Activated CD8-positive, alpha-beta memory T cell treated with anti-CD3 and anti-CD28 coated beads, Interleukin-2, amount 10 ng/mL, durations not matched to agents 7 days and 5 days (primary cell): ENCODE data around the gene RNASEL. TPM values are rescaled to one million over a fixed set of nuclear protein-coding genes. Genes with fewer than 3 reads are reported as not detected.

Experiments
- ATAC-seq: fragments of 150-1000 bp; cut with Tn5 transposase; one replicate; pipeline ENCODE4 v1.10.0; 2021; ENCODE audit warnings: moderate library complexity
- CTCF ChIA-PET: fragments of 350-600 bp; sonication (Branson Sonifier 250); formaldehyde crosslinking; loops from one replicate; lab custom pipeline; 2021; ENCODE audit warnings: antibody characterized with exemption; lab: Charles Lee
- DNase-seq: peaks from one replicate; pipeline ENCODE4 v3.0.0-alpha.2; 2020
- H3K27ac Mint-ChIP-seq: one replicate; pipeline ENCODE4 v1.8.0; 2021; ENCODE audit warnings: mild to moderate bottlenecking, mixed read lengths
- H3K27me3 Mint-ChIP-seq: one replicate; pipeline ENCODE4 v1.8.0; 2021; ENCODE audit warnings: mixed read lengths
- H3K36me3 Mint-ChIP-seq: one replicate; pipeline ENCODE4 v1.8.0; 2021; ENCODE audit warnings: mild to moderate bottlenecking, mixed read lengths
- H3K4me1 Mint-ChIP-seq: one replicate; pipeline ENCODE4 v1.8.0; 2021; ENCODE audit warnings: mixed read lengths
- H3K4me3 Mint-ChIP-seq: one replicate; pipeline ENCODE4 v1.8.0; 2021; ENCODE audit warnings: mild to moderate bottlenecking, moderate library complexity, mixed read lengths
- H3K9me3 Mint-ChIP-seq: one replicate; pipeline ENCODE4 v1.8.0; 2022; ENCODE audit warnings: low read depth, mixed read lengths
- total RNA-seq, 2 experiments: library from RNA; stranded (reverse); gene quantifications; one replicate each; pipeline ENCODE4 v1.2.3, GENCODE V29; 2021

The RNASEL gene
- total RNA-seq, 2 experiments from 2014 or later: 6.5 to 10.0 TPM

GRCh38 chr1:182601913-182602312 is 12.9 kb upstream of the RNASEL start:
- H3K4me3 Mint-ChIP-seq: no peak overlapping the region
- H3K4me1 Mint-ChIP-seq: peaks cover 8% of the 10 kb centered on the region
- H3K36me3 Mint-ChIP-seq: peaks cover 5% of the 10 kb centered on the region
- H3K27me3 Mint-ChIP-seq: peaks cover 17% of the 10 kb centered on the region
- CTCF ChIA-PET: interaction anchor here (0.6 to 19.9 kb wide), 10 partner anchors 14 to 184 kb away, joined by 3 to 715 read pairs (median 6); partner anchors contain the start of genes NPL and RNASEL
- H3K27ac Mint-ChIP-seq: no peak overlapping the region
- no peaks in the 10 kb centered on the region for H3K9me3 Mint-ChIP-seq
- ATAC-seq: no peak
- DNase-seq: no peak

GRCh38 chr1:182601416-182601786 is 12.3 kb upstream of the RNASEL start:
- Mint-ChIP-seq H3K9me3 (no peaks in the 10 kb centered on the region), H3K27me3 (peaks cover 13% of the 10 kb centered on the region), H3K4me3 (no peak overlapping the region), H3K4me1 (peaks cover 8% of the 10 kb centered on the region), H3K36me3 (peaks cover 5% of the 10 kb centered on the region), H3K27ac (no peak overlapping the region)
- CTCF ChIA-PET: interaction anchor here (0.6 to 19.9 kb wide), 18 partner anchors 9 to 516 kb away, joined by 3 to 715 read pairs (median 4); partner anchors contain the start of genes NPL and RNASEL
- ATAC-seq: no peak
- peak; percentile 76 for DNase-seq

- no peak for DNase-seq
- peaks cover 5% of the 10 kb centered on the region for H3K36me3 Mint-ChIP-seq
- CTCF ChIA-PET: interaction anchor here (0.7 to 19.9 kb wide), 19 partner anchors 8 to 516 kb away, joined by 3 to 715 read pairs (median 4); partner anchors contain the start of genes NPL and RNASEL
- no peak overlapping the region for H3K27ac Mint-ChIP-seq
- peaks cover 14% of the 10 kb centered on the region for H3K27me3 Mint-ChIP-seq
- no peak overlapping the region for H3K4me3 Mint-ChIP-seq
- H3K9me3 Mint-ChIP-seq: no peaks in the 10 kb centered on the region
- ATAC-seq: no peak
- H3K4me1 Mint-ChIP-seq: peaks cover 8% of the 10 kb centered on the region
Measured at GRCh38 chr1:182600745-182601415, 11.8 kb upstream of the RNASEL start.

DNA sequence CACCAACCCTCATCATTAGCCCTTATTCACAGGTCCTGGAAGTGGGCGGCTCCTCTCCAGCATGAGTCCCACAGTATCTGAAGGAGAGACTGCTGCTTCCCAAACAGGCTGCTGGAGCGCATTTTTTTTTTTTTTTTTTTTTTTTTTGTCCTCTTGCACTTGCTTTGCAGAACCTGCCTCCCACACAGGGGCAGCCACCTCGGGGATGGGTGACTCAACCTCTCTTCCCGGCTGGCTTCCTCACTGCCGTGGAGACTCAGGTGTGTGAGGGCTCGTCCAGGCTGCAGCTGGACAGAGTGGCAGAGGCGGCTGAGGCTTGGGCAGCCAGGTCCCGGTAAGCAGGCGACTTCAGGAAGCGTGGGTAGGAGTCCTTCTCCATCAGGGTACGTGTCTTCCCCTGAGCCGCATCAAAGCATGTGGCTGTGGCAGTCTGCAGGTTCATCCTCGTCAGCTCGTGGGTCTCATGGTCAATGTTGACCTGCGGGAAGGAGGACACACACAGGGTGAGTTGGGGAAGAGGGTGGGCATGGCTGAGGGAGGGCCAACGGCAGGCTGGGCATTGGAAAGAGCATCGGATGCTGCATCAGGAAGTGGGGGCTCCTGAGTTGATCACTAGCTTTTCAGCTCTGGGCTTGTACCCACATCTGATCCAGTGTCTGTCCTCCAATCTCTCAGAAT is 11.1 kb upstream of the RNASEL start:
- Mint-ChIP-seq H3K4me1 (peaks cover 8% of the 10 kb centered on the region), H3K9me3 (no peaks in the 10 kb centered on the region), H3K27me3 (peaks cover 9% of the 10 kb centered on the region), H3K27ac (no peak overlapping the region), H3K4me3 (no peak overlapping the region), H3K36me3 (peaks cover 5% of the 10 kb centered on the region)
- no peak for ATAC-seq
- CTCF ChIA-PET: interaction anchor here (0.6 to 19.9 kb wide), 16 partner anchors 10 to 1488 kb away, joined by 3 to 715 read pairs (median 4); partner anchors contain the start of genes NPL and RNASEL
- no peak for DNase-seq

- H3K9me3 Mint-ChIP-seq: no peaks in the 10 kb centered on the region
- H3K36me3 Mint-ChIP-seq: peaks cover 5% of the 10 kb centered on the region
- H3K4me1 Mint-ChIP-seq: peaks cover 2% of the 10 kb centered on the region
- ATAC-seq: no peak
- H3K27me3 Mint-ChIP-seq: peaks cover 11% of the 10 kb centered on the region
- no peak overlapping the region for H3K4me3 Mint-ChIP-seq
- CTCF ChIA-PET: interaction anchor here (0.6 to 19.9 kb wide), 11 partner anchors 9 to 1489 kb away, joined by 3 to 715 read pairs (median 4); partner anchors contain the start of genes NPL and RNASEL
- DNase-seq: no peak
- no peak overlapping the region for H3K27ac Mint-ChIP-seq
Measured at GRCh38 chr1:182599339-182599738, 10.3 kb upstream of the RNASEL start.

- H3K4me3 Mint-ChIP-seq: no peak overlapping the region
Measured at GRCh38 chr1:182598296-182598695, 9.2 kb upstream of the RNASEL start.

DNA sequence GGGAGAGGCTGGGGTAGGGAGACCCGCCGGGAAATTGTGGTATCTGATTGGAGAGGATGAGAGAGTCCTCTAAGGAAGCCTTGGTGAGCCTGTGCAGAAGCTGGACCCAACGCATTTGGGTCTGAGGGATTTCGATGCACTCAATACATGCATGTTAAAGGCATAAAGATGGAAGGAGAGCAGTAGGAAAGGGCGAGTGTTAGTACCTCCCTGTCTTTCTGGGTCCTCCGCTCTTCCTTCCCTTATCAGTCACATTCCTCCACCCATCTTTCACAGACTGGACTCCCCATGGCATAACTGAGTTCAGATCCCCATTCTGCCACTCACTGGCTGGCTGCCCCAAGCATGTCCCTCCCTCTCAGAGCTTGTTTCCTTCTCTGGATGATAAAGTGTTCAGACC is 7.9 kb upstream of the RNASEL start:
- CTCF ChIA-PET: interaction anchor here (0.7 to 19.9 kb wide), 9 partner anchors 8 to 512 kb away, joined by 3 to 715 read pairs (median 6); partner anchors contain the start of genes NPL, RGS16 and RNASEL
- ATAC-seq: no peak
- no peak for DNase-seq
- Mint-ChIP-seq H3K9me3 (no peaks in the 10 kb centered on the region), H3K27ac (no peak overlapping the region), H3K36me3 (peaks cover 2% of the 10 kb centered on the region), H3K4me1 (no peaks in the 10 kb centered on the region), H3K27me3 (peaks cover 23% of the 10 kb centered on the region), H3K4me3 (no peak overlapping the region)

More at GRCh38 chr1:182598296-182598695, 9.2 kb upstream of the RNASEL start:
- Mint-ChIP-seq H3K27me3 (peaks cover 16% of the 10 kb centered on the region), H3K4me1 (no peaks in the 10 kb centered on the region), H3K36me3 (peaks cover 5% of the 10 kb centered on the region), H3K27ac (no peak overlapping the region), H3K9me3 (no peaks in the 10 kb centered on the region)
- ATAC-seq (no peak), DNase-seq (no peak)
- CTCF ChIA-PET: interaction anchor here (1.0 to 19.9 kb wide), 6 partner anchors 10 to 513 kb away, joined by 3 to 715 read pairs (median 52); partner anchors contain the start of genes NPL and RNASEL

GRCh38 chr1:182595641-182596240 is 6.7 kb upstream of the RNASEL start:
- CTCF ChIA-PET: interaction anchor here (0.7 to 19.9 kb wide), 24 partner anchors 8 to 515 kb away, joined by 3 to 715 read pairs (median 4); partner anchors contain the start of genes NPL, RGS16 and RNASEL
- Mint-ChIP-seq H3K36me3 (peaks cover 2% of the 10 kb centered on the region), H3K4me1 (no peaks in the 10 kb centered on the region), H3K27ac (no peak overlapping the region), H3K9me3 (no peaks in the 10 kb centered on the region), H3K4me3 (no peak overlapping the region), H3K27me3 (peaks cover 26% of the 10 kb centered on the region)
- ATAC-seq (peak; percentile 46), DNase-seq (peak; percentile 75)

GRCh38 chr1:182589931-182590330 is 875 bp upstream of the RNASEL start:
- peak overlapping the region; percentile 89 for H3K4me3 Mint-ChIP-seq

GRCh38 chr1:182589520-182589919 is 464 bp upstream of the RNASEL start:
- DNase-seq (no peak), ATAC-seq (no peak)
- H3K4me3 Mint-ChIP-seq: peak overlapping the region; percentile 89
- peak overlapping the region; percentile 99 for H3K27ac Mint-ChIP-seq
- H3K4me1 Mint-ChIP-seq: peaks cover 24% of the 10 kb centered on the region
- CTCF ChIA-PET: interaction anchor here (1.5 to 19.9 kb wide), 7 partner anchors 10 to 509 kb away, joined by 4 to 715 read pairs (median 5); partner anchors contain the start of gene NPL
- H3K9me3 Mint-ChIP-seq: no peaks in the 10 kb centered on the region
- peaks cover 16% of the 10 kb centered on the region for H3K36me3 Mint-ChIP-seq
- peaks cover 14% of the 10 kb centered on the region for H3K27me3 Mint-ChIP-seq

More at GRCh38 chr1:182589931-182590330, 875 bp upstream of the RNASEL start:
- Mint-ChIP-seq H3K36me3 (peaks cover 16% of the 10 kb centered on the region), H3K27ac (peak overlapping the region; percentile 99), H3K4me1 (peaks cover 20% of the 10 kb centered on the region), H3K9me3 (no peaks in the 10 kb centered on the region), H3K27me3 (peaks cover 17% of the 10 kb centered on the region)
- no peak for DNase-seq
- CTCF ChIA-PET: interaction anchor here (1.7 to 19.9 kb wide), 4 partner anchors 9 to 509 kb away, joined by 4 to 715 read pairs (median 52); partner anchors contain the start of gene NPL
- no peak for ATAC-seq

DNA sequence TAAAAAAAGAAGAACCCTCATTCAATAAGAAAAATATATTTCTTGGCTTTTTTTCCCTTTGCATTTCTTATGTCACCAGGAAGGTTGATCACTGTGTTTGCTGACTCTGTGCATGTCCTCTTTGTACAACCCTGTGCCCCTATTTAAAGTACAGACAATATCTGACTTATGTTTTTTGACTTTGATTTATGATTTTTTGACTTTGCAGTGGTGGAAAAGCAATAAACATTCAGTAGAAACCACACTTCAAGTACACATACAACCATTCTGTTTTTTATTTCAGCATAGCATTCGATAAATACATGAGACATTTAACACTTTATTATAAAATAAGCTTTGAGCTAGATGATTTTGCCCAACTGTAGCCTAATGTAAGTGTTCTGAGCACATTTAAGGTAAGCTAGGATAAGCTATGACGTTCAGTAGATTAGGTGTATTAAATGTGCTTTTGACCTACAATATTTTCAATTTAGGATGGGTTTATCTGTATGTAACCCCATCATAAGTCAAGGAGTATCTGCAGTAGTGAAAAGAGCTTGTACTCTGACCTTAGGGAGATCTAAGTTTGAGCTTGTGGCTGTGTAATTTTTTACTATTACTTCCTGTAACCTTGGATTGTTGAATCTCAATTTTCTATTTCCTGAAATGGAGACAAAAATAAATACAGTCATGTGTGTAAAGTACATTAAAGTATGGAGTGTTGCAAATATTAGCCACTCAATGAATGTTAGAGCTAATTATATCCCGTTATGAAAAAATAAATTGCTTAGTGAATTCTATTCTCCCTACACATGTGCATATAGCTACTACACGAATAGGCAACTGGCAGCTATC is 1.2 kb downstream of the RNASEL start:
- peaks cover 8% of the 10 kb centered on the region for H3K27me3 Mint-ChIP-seq
- peaks cover 31% of the 10 kb centered on the region for H3K4me1 Mint-ChIP-seq
- no peak for DNase-seq
- no peaks in the 10 kb centered on the region for H3K9me3 Mint-ChIP-seq
- ATAC-seq: peak; percentile 16
- H3K27ac Mint-ChIP-seq: peak overlapping the region; percentile 99
- H3K4me3 Mint-ChIP-seq: peak overlapping the region; percentile 89
- peaks cover 24% of the 10 kb centered on the region for H3K36me3 Mint-ChIP-seq
- CTCF ChIA-PET: interaction anchor here (1.0 to 19.9 kb wide), 8 partner anchors 11 to 502 kb away, joined by 3 to 715 read pairs (median 5); partner anchors contain the start of gene NPL

GRCh38 chr1:182587093-182587492 is 2.0 kb downstream of the RNASEL start:
- Mint-ChIP-seq H3K4me3 (no peak overlapping the region), H3K27ac (no peak overlapping the region), H3K27me3 (peaks cover 4% of the 10 kb centered on the region), H3K9me3 (no peaks in the 10 kb centered on the region), H3K4me1 (peaks cover 31% of the 10 kb centered on the region), H3K36me3 (peaks cover 30% of the 10 kb centered on the region)
- CTCF ChIA-PET: interaction anchor here (1.2 to 7.5 kb wide), 3 partner anchors 12 to 502 kb away, joined by 4 to 98 read pairs (median 6); no protein-coding TSS in a partner anchor
- no peak for DNase-seq
- no peak for ATAC-seq
